Measurements from ENCODE around the gene STK39. TPM values are rescaled to one million over a fixed set of nuclear protein-coding genes. Genes with fewer than 3 reads are reported as not detected.

STK39 gene
- total and polyA plus RNA-seq, 9 of the 15 experiments (the other 6 are each of a cell fraction or from before 2014, with no cell fraction given): 0.19 to 0.76 (median 0.51) TPM

DNA sequence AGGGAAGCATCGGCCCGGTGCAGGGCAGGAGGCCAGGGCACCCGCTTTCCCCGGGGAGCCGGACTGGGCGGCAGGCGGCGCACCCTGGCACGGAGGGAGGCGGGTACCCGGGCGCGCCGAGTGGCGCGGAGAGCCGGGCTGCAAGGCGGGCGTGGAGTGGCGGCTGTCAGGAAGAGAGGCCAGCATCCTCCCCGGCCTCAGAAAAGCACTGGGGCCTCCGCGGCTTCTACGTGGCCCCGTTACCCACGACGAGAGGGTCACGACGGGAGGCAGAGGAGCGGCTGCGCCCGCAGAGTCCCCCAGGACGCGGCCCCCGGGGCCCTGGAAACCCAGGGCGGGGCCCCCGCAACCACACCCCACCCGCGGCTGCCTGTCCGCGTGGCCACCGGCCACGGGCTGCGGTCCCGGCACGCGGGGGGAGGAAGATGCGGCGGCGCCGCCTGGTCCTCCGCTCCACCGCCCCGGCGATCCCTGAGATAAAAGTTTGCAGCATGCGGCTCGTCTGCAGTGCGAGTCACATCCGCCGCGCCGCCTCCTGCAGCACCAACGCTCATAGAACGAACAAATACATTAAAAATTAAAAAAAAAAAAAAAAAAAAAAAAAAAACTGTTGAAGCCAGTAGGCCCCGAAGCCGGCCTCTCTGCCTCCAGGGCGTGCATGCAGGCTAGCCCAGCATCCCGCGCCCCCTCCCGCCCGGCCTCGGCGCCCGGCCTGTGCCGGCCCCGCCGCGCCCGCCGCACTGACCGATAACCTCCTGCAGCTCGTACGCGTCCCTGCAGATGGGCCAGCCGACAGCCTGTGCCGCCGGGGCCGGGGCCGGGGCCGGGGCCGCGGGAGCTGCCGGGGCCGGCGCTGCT, 683 bp downstream of the STK39 start (continued):
- TF ChIP-seq, protein P1, sequence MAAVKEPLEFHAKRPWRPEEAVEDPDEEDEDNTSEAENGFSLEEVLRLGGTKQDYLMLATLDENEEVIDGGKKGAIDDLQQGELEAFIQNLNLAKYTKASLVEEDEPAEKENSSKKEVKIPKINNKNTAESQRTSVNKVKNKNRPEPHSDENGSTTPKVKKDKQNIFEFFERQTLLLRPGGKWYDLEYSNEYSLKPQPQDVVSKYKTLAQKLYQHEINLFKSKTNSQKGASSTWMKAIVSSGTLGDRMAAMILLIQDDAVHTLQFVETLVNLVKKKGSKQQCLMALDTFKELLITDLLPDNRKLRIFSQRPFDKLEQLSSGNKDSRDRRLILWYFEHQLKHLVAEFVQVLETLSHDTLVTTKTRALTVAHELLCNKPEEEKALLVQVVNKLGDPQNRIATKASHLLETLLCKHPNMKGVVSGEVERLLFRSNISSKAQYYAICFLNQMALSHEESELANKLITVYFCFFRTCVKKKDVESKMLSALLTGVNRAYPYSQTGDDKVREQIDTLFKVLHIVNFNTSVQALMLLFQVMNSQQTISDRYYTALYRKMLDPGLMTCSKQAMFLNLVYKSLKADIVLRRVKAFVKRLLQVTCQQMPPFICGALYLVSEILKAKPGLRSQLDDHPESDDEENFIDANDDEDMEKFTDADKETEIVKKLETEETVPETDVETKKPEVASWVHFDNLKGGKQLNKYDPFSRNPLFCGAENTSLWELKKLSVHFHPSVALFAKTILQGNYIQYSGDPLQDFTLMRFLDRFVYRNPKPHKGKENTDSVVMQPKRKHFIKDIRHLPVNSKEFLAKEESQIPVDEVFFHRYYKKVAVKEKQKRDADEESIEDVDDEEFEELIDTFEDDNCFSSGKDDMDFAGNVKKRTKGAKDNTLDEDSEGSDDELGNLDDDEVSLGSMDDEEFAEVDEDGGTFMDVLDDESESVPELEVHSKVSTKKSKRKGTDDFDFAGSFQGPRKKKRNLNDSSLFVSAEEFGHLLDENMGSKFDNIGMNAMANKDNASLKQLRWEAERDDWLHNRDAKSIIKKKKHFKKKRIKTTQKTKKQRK (IDR thresholded peaks at IDR 0.05; ENCODE audit: borderline replicate concordance, low read depth, low read length): no peak
- TF ChIP-seq OTX1 (CRISPR knock-in tag; IDR thresholded peaks at IDR 0.05): no peak
- TF ChIP-seq GABPA (tag; conservative IDR thresholded peaks at IDR 0.05; ENCODE audit: low read depth): peak; percentile 61; the same call in 1 of the 2 replicates
- TF ChIP-seq, protein P2, sequence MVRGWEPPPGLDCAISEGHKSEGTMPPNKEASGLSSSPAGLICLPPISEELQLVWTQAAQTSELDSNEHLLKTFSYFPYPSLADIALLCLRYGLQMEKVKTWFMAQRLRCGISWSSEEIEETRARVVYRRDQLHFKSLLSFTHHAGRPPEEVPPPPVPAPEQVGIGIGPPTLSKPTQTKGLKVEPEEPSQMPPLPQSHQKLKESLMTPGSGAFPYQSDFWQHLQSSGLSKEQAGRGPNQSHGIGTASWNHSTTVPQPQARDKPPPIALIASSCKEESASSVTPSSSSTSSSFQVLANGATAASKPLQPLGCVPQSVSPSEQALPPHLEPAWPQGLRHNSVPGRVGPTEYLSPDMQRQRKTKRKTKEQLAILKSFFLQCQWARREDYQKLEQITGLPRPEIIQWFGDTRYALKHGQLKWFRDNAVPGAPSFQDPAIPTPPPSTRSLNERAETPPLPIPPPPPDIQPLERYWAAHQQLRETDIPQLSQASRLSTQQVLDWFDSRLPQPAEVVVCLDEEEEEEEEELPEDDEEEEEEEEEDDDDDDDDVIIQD (CRISPR knock-in tag; IDR thresholded peaks at IDR 0.05): no peak
- TF ChIP-seq SMAD1 (IDR thresholded peaks at IDR 0.05; ENCODE audit: low read depth, low read length, partially characterized antibody): no peak
- TF ChIP-seq E2F3 (CRISPR knock-in tag; IDR thresholded peaks at IDR 0.05): peak; percentile 33; the same call in 1 of the 2 replicates
- TF ChIP-seq TBP (optimal IDR thresholded peaks at IDR 0.05; ENCODE audit: low read depth, low read length): no peak
- TF ChIP-seq MAFG (tag; conservative IDR thresholded peaks at IDR 0.05): no peak
- TF ChIP-seq PURB (CRISPR knock-in tag; IDR thresholded peaks at IDR 0.05; ENCODE audit: low read depth): no peak
- no peak for TF ChIP-seq ATF3 (IDR thresholded peaks at IDR 0.05)
- TF ChIP-seq ATF3 (CRISPR knock-in tag; conservative IDR thresholded peaks at IDR 0.05): no peak
- no peak for TF ChIP-seq TGIF2 (CRISPR knock-in tag; IDR thresholded peaks at IDR 0.05)
- no peak for TF ChIP-seq KLF1 (tag; IDR thresholded peaks at IDR 0.05)
- no peak for TF ChIP-seq TAF9B (IDR thresholded peaks at IDR 0.05; ENCODE audit: partially characterized antibody)
- TF ChIP-seq ZNF561 (CRISPR knock-in tag; conservative IDR thresholded peaks at IDR 0.05): no peak
- no peak for TF ChIP-seq XRCC3 (IDR thresholded peaks at IDR 0.05)
- TF ChIP-seq RHOXF2B (CRISPR knock-in tag; conservative IDR thresholded peaks at IDR 0.05): no peak
- TF ChIP-seq TARDBP (IDR thresholded peaks at IDR 0.05): no peak
- no peak for TF ChIP-seq PBX2 (CRISPR knock-in tag; IDR thresholded peaks at IDR 0.05; ENCODE audit: low read depth)
- TF ChIP-seq PBX2 (tag; conservative IDR thresholded peaks at IDR 0.05; ENCODE audit: low read depth): no peak

All from K562 (cell line).